ENCODE data around the gene SPON1. TPM values are rescaled to one million over a fixed set of nuclear protein-coding genes. Genes with fewer than 3 reads are reported as not detected.

SPON1 gene
- total and polyA plus RNA-seq, 2 donors (not counting 1 experiment from before 2014, with no cell fraction given): 0.30 TPM; not detected in 1

- Histone ChIP-seq H3K9ac (ENCODE audit: low read length) (no peak overlapping the region), H3K4me1 (ENCODE audit: control insufficient read depth in 2 of 2, insufficient read depth in 2 of 2, low read length in 2 of 2) (no peaks in the 10 kb centered on the region), H3K9me3 (ENCODE audit: control extremely low read depth in 1 of 3, control insufficient read depth in 2 of 3, insufficient read depth in 1 of 3, low read length in 2 of 3) (peaks cover 0 to 9% (median 0%) of the 10 kb centered on the region in 3 donors), H3K79me2 (ENCODE audit: control insufficient read depth, insufficient read depth, low read length) (no peaks in the 10 kb centered on the region), H2AFZ (ENCODE audit: insufficient read depth, low read depth, low read length, poor library complexity, severe bottlenecking) (no peak overlapping the region), H3K27ac (ENCODE audit: low read length in 2 of 2) (no peak overlapping the region), H3K4me3 (ENCODE audit: control extremely low read depth in 1 of 5, extremely low read depth in 1 of 5, insufficient read depth in 1 of 5, low read depth in 2 of 5, low read length in 4 of 5) (no peak overlapping the region), H3K36me3 (replicated peaks in 1 of 2; ENCODE audit: control extremely low read depth in 1 of 2, control insufficient read depth in 1 of 2, extremely low read depth in 1 of 2, insufficient read depth in 2 of 2, low read length in 1 of 2) (no peaks in the 10 kb centered on the region), H4K20me1 (ENCODE audit: control insufficient read depth, insufficient read depth, low read length, poor library complexity, severe bottlenecking) (no peaks in the 10 kb centered on the region), H3K4me2 (replicated peaks; ENCODE audit: low read depth, low read length, poor library complexity, severe bottlenecking) (no peak overlapping the region), H3K27me3 (replicated peaks in 1 of 4; ENCODE audit: control extremely low read depth in 1 of 4, control insufficient read depth in 3 of 4, insufficient read depth in 4 of 4, low read length in 3 of 4) (peaks cover 0 to 2% (median 0%) of the 10 kb centered on the region in 4 experiments)
- H3K27ac Mint-ChIP-seq: no peak overlapping the region
- no peak overlapping the region for H3K4me3 Mint-ChIP-seq
- no peaks in the 10 kb centered on the region for H3K4me1 Mint-ChIP-seq
- no peak for ATAC-seq (ENCODE audit: low read depth)
- no peak for DNase-seq
- ChIA-PET POLR2A (no interaction called here), CTCF (no interaction called here)
- H3K9me3 Mint-ChIP-seq (ENCODE audit: insufficient read depth): no peaks in the 10 kb centered on the region
- WGBS (ENCODE audit: insufficient coverage): 100% methylated on average over 2 of the region's 2 CpGs
- intact Hi-C loops (cut with micrococcal nuclease): no loop called here
- H3K27me3 Mint-ChIP-seq: peaks cover 5% of the 10 kb centered on the region
- no peak for TF ChIP-seq EZH2 (IDR thresholded peaks at IDR 0.05; ENCODE audit: borderline replicate concordance, insufficient read depth, low read depth, low read length, poor library complexity, severe bottlenecking)
- TF ChIP-seq CTCF (IDR thresholded peaks at IDR 0.05): no peak
Observed at GRCh38 chr11:14125529-14125928, 163.0 kb downstream of the SPON1 start.

GRCh38 chr11:14127679-14128078 is 165.2 kb downstream of the SPON1 start:
- H3K9me3 Mint-ChIP-seq (ENCODE audit: insufficient read depth): no peaks in the 10 kb centered on the region
- H3K4me3 ChIP-seq (ENCODE audit: control extremely low read depth in 1 of 5, extremely low read depth in 1 of 5, insufficient read depth in 1 of 5, low read depth in 2 of 5, low read length in 4 of 5): no peak overlapping the region
- intact Hi-C loops (cut with micrococcal nuclease): no loop called here
- H3K27me3 Mint-ChIP-seq: peaks cover 5% of the 10 kb centered on the region
- no peak overlapping the region for H3K27ac ChIP-seq (ENCODE audit: low read length in 2 of 2)
- no peak for DNase-seq
- H4K20me1 ChIP-seq (ENCODE audit: control insufficient read depth, insufficient read depth, low read length, poor library complexity, severe bottlenecking): no peaks in the 10 kb centered on the region
- ChIA-PET CTCF (no interaction called here), POLR2A (no interaction called here)
- no peaks in the 10 kb centered on the region for H3K36me3 ChIP-seq (replicated peaks in 1 of 2; ENCODE audit: control extremely low read depth in 1 of 2, control insufficient read depth in 1 of 2, extremely low read depth in 1 of 2, insufficient read depth in 2 of 2, low read length in 1 of 2)
- no peak overlapping the region for H3K9ac ChIP-seq (ENCODE audit: low read length)
- no peak overlapping the region for H3K4me3 Mint-ChIP-seq
- H3K4me1 Mint-ChIP-seq: no peaks in the 10 kb centered on the region
- H2AFZ ChIP-seq (ENCODE audit: insufficient read depth, low read depth, low read length, poor library complexity, severe bottlenecking): no peak overlapping the region
- H3K4me2 ChIP-seq (replicated peaks; ENCODE audit: low read depth, low read length, poor library complexity, severe bottlenecking): no peak overlapping the region
- WGBS (ENCODE audit: insufficient coverage): 90% methylated on average over 2 of the region's 4 CpGs
- TF ChIP-seq EZH2 (IDR thresholded peaks at IDR 0.05; ENCODE audit: borderline replicate concordance, insufficient read depth, low read depth, low read length, poor library complexity, severe bottlenecking): no peak
- peaks cover 0 to 9% (median 0%) of the 10 kb centered on the region in 3 donors for H3K9me3 ChIP-seq (ENCODE audit: control extremely low read depth in 1 of 3, control insufficient read depth in 2 of 3, insufficient read depth in 1 of 3, low read length in 2 of 3)
- peaks cover 0 to 2% (median 0%) of the 10 kb centered on the region in 4 experiments for H3K27me3 ChIP-seq (replicated peaks in 1 of 4; ENCODE audit: control extremely low read depth in 1 of 4, control insufficient read depth in 3 of 4, insufficient read depth in 4 of 4, low read length in 3 of 4)
- no peak for ATAC-seq (ENCODE audit: low read depth)
- no peaks in the 10 kb centered on the region for H3K79me2 ChIP-seq (ENCODE audit: control insufficient read depth, insufficient read depth, low read length)
- H3K27ac Mint-ChIP-seq: no peak overlapping the region
- no peaks in the 10 kb centered on the region for H3K4me1 ChIP-seq (ENCODE audit: control insufficient read depth in 2 of 2, insufficient read depth in 2 of 2, low read length in 2 of 2)

Measured in B cell (primary cell).